Activated B cell treated with CpG ODN at 0.5 μM for 24 hours (primary cell): Measurements from ENCODE around the gene SLC13A2. TPM values are rescaled to one million over a fixed set of nuclear protein-coding genes. Genes with fewer than 3 reads are reported as not detected.

Source experiments
- ATAC-seq: fragments of 200-7000 bp; cut with Tn5 transposase; one replicate; pipeline ENCODE4 v1.10.0; 2021; ENCODE audit warnings: low read depth, mild to moderate bottlenecking, moderate library complexity
- CTCF ChIA-PET: fragments of 350-600 bp; sonication (Branson Sonifier 250); formaldehyde crosslinking; loops from one replicate; lab custom pipeline; 2021; ENCODE audit warnings: antibody characterized with exemption; lab: Charles Lee
- POLR2A ChIA-PET: fragments of 350-600 bp; sonication (Branson Sonifier 250); formaldehyde crosslinking; loops from one replicate; lab custom pipeline; 2021; ENCODE audit warnings: antibody characterized with exemption; lab: Charles Lee
- DNase-seq: peaks from one replicate; pipeline ENCODE4 v3.0.0; 2022
- H3K27ac Mint-ChIP-seq: one replicate; pipeline ENCODE4 v1.8.0; 2020; ENCODE audit warnings: mixed read lengths
- H3K27me3 Mint-ChIP-seq: one replicate; pipeline ENCODE4 v1.8.0; 2021; ENCODE audit warnings: mixed read lengths
- H3K36me3 Mint-ChIP-seq: one replicate; pipeline ENCODE4 v1.8.0; 2021; ENCODE audit warnings: low read depth, mixed read lengths
- H3K4me1 Mint-ChIP-seq: one replicate; pipeline ENCODE4 v1.8.0; 2021; ENCODE audit warnings: mixed read lengths
- H3K4me3 Mint-ChIP-seq: one replicate; pipeline ENCODE4 v1.8.0; 2020; ENCODE audit warnings: mild to moderate bottlenecking, mixed read lengths
- H3K9me3 Mint-ChIP-seq: one replicate; pipeline ENCODE4 v1.8.0; 2020; ENCODE audit warnings: mixed read lengths
- CTCF ChIP-seq: fragments of 200-600 bp; IDR thresholded peaks from one replicate; pipeline ENCODE4 v1.8.0; 2022; ENCODE audit warnings: antibody characterized with exemption, mild to moderate bottlenecking
- intact Hi-C: fragments of 100-400 bp; cut with micrococcal nuclease; formaldehyde crosslinking; loops from one replicate; pipeline ENCODE4 v1.15.1; 2024
- total RNA-seq: library from RNA; stranded (reverse); gene quantifications from 2 replicates; pipeline ENCODE4 v1.2.3, GENCODE V29; 2022

The SLC13A2 gene
- total RNA-seq, 1 donor from 2014 or later = not detected

GRCh38 chr17:28487881-28488532, 14.6 kb downstream of the SLC13A2 start:
- Mint-ChIP-seq H3K27ac (no peak overlapping the region), H3K9me3 (no peaks in the 10 kb centered on the region), H3K4me3 (no peak overlapping the region), H3K27me3 (no peaks in the 10 kb centered on the region), H3K36me3 (no peaks in the 10 kb centered on the region), H3K4me1 (peaks cover 5% of the 10 kb centered on the region)
- DNase-seq (no peak), ATAC-seq (no peak)
- CTCF ChIA-PET = no interaction called here
- intact Hi-C loops = no loop called here
- POLR2A ChIA-PET = no interaction called here
- TF ChIP-seq CTCF = no peak

DNA sequence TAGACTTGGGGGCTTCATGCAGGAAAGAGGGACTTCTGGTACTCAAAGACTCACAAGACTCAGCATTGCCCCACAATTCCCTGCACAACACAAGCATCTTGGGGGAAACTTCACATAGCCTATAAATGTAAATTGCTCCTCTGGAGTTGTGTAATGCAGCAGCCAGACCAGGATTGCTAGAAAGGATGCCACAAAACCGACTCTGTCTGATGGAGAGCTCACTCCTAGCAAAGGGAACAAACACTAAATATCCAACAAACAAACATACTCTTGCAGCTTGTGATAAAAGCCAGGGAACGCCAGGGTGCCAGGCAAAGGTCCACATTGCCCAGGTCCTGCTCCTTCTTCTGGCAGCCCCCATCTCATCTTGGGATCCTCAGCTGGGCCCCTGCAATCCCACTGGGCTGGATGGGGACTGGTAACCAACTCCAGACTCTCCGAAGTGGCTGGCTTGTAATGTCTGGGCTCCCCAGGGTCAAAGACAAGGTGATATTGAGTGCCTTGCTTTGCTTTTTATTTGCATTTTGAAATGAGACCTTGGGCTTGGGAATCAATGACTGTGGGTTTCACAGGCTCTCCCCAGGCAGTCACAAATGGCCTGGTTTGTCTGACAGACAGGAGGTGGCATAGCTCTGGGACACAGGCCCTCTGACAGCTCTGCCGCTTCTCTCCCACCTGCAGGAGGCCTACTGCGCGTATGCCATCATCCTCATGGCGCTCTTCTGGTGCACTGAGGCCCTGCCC, 15.3 kb downstream of the SLC13A2 start:
- POLR2A ChIA-PET = no interaction called here
- Mint-ChIP-seq H3K27me3 (no peaks in the 10 kb centered on the region), H3K4me1 (peaks cover 7% of the 10 kb centered on the region), H3K9me3 (no peaks in the 10 kb centered on the region), H3K27ac (no peak overlapping the region), H3K36me3 (no peaks in the 10 kb centered on the region), H3K4me3 (no peak overlapping the region)
- intact Hi-C loops = no loop called here
- DNase-seq = no peak
- TF ChIP-seq CTCF = no peak
- ATAC-seq = no peak
- CTCF ChIA-PET = no interaction called here

DNA sequence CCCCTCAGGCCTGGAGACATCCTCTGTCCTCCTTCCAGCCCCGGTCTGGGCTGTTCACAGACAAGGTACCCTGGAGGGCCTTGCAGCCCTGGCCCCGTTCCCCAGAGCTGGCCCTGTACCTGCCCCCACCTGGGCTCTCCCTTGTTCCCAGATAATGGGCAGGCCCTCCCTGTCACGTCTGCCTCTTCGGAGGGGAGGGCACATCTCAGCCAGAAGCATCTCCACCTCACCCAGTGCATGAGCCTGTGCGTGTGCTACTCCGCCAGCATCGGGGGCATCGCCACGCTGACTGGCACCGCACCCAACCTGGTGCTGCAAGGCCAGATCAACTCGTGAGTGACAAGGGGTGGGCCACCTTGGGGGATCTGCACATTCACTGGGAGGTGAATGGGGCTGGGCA, 17.8 kb downstream of the SLC13A2 start:
- intact Hi-C loops = no loop called here
- ChIA-PET POLR2A (no interaction called here), CTCF (interaction anchor here (2.2 kb wide), 1 partner anchor 122 kb away, joined by 12 read pairs; the partner anchor contains the start of gene RSKR)
- H3K9me3 Mint-ChIP-seq = no peaks in the 10 kb centered on the region
- peaks cover 11% of the 10 kb centered on the region for H3K4me1 Mint-ChIP-seq
- H3K27me3 Mint-ChIP-seq = peaks cover 2% of the 10 kb centered on the region
- no peak for TF ChIP-seq CTCF
- H3K36me3 Mint-ChIP-seq = no peaks in the 10 kb centered on the region
- DNase-seq = no peak
- no peak overlapping the region for H3K4me3 Mint-ChIP-seq
- no peak for ATAC-seq
- H3K27ac Mint-ChIP-seq = no peak overlapping the region

GRCh38 chr17:28491860-28492259, 18.4 kb downstream of the SLC13A2 start:
- peaks cover 2% of the 10 kb centered on the region for H3K27me3 Mint-ChIP-seq
- POLR2A ChIA-PET = no interaction called here
- ATAC-seq (no peak), DNase-seq (no peak)
- H3K4me3 Mint-ChIP-seq = no peak overlapping the region
- TF ChIP-seq CTCF = no peak
- no peak overlapping the region for H3K27ac Mint-ChIP-seq
- no peaks in the 10 kb centered on the region for H3K9me3 Mint-ChIP-seq
- intact Hi-C loops = no loop called here
- peaks cover 11% of the 10 kb centered on the region for H3K4me1 Mint-ChIP-seq
- no peaks in the 10 kb centered on the region for H3K36me3 Mint-ChIP-seq
- CTCF ChIA-PET = interaction anchor here (2.2 kb wide), 1 partner anchor 121 kb away, joined by 12 read pairs; the partner anchor contains the start of gene RSKR
